ENCODE data around the gene GSG1L.

DNA sequence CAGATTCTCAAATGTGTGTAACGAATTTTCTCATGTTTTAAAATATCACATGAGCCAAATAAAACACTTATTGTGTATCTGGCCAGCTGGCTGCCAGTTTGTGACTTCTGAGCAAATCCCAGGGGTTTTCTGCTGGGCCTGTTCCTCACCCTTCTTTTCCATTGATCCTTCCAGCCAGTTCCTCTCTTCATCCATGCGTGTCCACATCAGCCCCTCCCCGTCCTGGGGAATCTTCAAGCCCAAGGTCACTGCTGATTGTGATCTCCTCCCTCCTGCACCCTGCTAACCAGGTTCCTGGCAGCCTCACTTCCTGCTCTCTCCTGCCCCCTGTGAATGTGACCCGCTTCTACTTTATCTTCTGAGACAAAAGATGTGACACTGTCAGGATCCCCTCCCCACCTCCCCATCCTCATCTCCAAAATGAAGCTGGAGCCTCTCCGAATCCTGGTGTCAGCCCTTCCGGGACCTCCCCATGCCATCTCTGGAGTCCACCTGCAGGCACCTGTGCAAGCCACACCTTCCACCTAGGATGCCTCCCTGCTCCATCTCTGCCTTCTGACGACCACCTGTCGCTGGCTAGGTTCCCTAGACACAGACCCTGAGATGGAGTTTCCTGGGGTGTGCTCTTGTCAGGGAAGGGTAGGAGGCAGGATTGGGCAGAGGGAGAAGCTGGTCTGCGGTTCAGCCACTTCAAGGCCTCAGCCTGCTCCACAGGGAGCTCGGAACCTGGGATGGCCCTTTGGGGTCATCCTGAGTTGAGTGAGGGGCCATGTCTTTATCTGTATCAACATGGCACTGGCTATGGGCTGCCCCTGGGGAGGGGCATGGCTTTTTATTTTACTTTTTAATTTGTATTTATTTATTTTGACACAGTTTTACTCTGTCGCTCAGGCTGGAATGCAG lies 308.5 kb downstream of the GSG1L start:
- TF ChIP-seq, protein P1, sequence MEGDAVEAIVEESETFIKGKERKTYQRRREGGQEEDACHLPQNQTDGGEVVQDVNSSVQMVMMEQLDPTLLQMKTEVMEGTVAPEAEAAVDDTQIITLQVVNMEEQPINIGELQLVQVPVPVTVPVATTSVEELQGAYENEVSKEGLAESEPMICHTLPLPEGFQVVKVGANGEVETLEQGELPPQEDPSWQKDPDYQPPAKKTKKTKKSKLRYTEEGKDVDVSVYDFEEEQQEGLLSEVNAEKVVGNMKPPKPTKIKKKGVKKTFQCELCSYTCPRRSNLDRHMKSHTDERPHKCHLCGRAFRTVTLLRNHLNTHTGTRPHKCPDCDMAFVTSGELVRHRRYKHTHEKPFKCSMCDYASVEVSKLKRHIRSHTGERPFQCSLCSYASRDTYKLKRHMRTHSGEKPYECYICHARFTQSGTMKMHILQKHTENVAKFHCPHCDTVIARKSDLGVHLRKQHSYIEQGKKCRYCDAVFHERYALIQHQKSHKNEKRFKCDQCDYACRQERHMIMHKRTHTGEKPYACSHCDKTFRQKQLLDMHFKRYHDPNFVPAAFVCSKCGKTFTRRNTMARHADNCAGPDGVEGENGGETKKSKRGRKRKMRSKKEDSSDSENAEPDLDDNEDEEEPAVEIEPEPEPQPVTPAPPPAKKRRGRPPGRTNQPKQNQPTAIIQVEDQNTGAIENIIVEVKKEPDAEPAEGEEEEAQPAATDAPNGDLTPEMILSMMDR (IDR thresholded peaks at IDR 0.05) = no peak
- no peak for TF ChIP-seq POLR2A (IDR thresholded peaks at IDR 0.05)
- no peak for TF ChIP-seq POLR2AphosphoS5 (IDR thresholded peaks at IDR 0.05)
